ENCODE measurements around the gene AOPEP.

The AOPEP gene

DNA sequence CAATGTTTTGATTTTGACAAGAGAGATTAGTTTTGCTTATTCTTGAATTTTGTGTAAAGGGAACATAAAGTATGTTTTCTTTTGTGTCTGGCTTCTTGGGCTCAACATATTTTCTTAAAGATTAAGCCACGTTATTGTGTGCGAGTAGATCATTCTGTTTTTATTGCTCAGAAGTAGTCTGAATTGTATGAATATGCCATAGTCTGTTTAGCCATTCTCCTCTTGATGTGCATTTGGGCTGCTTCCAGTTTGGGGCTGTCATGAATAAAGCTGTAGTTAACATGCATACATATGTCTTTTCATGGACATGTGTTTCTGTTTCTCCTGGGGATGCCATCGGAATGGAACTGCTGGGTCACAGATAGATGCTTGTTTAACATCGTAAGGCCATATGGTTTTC is 392.1 kb downstream of the AOPEP start:
- no peaks in the 10 kb centered on the region for H3K27me3 ChIP-seq (ENCODE audit: control insufficient read depth, insufficient read depth, low read length)
- no peaks in the 10 kb centered on the region for H3K36me3 ChIP-seq (ENCODE audit: control insufficient read depth, insufficient read depth, low read length)
- TF ChIP-seq CTCF (IDR thresholded peaks at IDR 0.05), result no peak
- no peak overlapping the region for H2AFZ ChIP-seq
- H3K9ac ChIP-seq, result no peak overlapping the region
- no peaks in the 10 kb centered on the region for H3K4me1 ChIP-seq
- no peak overlapping the region for H3K4me3 ChIP-seq (ENCODE audit: low read depth, low read length)
- H3K27ac ChIP-seq, result no peak overlapping the region
- H3K9me3 ChIP-seq (ENCODE audit: control insufficient read depth, low read length), result no peaks in the 10 kb centered on the region
- H3K4me2 ChIP-seq (ENCODE audit: low read length), result no peak overlapping the region
- H3K79me2 ChIP-seq, result no peaks in the 10 kb centered on the region

DNA sequence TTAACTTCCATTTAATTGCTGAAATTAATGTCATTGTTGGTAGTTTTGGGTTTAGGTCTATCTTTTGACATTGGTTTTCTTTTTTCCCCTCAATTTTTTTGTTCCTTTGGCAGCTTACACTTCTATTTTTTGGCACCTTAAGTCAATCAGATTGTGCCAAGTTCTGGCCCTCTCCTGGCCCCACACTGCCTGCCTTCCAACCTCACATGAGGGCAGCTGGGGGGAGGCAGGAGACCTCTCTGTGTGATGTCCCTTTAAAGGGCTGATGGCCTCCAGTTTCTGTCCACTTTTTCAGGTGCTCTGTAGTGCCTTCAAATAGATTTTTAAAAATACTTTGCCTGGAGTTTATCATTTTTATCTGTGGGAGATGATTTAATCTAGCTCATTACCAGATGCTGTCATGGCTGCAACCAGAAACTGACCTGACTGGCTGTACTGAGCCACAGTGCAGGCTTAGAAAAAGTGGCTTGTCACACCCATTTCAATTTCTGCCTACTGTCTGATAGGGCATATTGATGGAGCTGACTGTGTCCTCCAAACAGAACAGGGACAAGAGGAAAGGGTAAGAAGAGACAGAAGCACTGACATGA is 394.4 kb downstream of the AOPEP start:
- no peak overlapping the region for H3K9ac ChIP-seq
- H3K27ac ChIP-seq, result no peak overlapping the region
- H3K4me2 ChIP-seq (ENCODE audit: low read length), result no peak overlapping the region
- no peak for TF ChIP-seq CTCF (IDR thresholded peaks at IDR 0.05)
- H2AFZ ChIP-seq, result no peak overlapping the region
- no peaks in the 10 kb centered on the region for H3K79me2 ChIP-seq
- no peaks in the 10 kb centered on the region for H3K27me3 ChIP-seq (ENCODE audit: control insufficient read depth, insufficient read depth, low read length)
- no peak overlapping the region for H3K4me3 ChIP-seq (ENCODE audit: low read depth, low read length)
- H3K9me3 ChIP-seq (ENCODE audit: control insufficient read depth, low read length), result no peaks in the 10 kb centered on the region
- no peaks in the 10 kb centered on the region for H3K36me3 ChIP-seq (ENCODE audit: control insufficient read depth, insufficient read depth, low read length)
- H3K4me1 ChIP-seq, result no peaks in the 10 kb centered on the region

DNA sequence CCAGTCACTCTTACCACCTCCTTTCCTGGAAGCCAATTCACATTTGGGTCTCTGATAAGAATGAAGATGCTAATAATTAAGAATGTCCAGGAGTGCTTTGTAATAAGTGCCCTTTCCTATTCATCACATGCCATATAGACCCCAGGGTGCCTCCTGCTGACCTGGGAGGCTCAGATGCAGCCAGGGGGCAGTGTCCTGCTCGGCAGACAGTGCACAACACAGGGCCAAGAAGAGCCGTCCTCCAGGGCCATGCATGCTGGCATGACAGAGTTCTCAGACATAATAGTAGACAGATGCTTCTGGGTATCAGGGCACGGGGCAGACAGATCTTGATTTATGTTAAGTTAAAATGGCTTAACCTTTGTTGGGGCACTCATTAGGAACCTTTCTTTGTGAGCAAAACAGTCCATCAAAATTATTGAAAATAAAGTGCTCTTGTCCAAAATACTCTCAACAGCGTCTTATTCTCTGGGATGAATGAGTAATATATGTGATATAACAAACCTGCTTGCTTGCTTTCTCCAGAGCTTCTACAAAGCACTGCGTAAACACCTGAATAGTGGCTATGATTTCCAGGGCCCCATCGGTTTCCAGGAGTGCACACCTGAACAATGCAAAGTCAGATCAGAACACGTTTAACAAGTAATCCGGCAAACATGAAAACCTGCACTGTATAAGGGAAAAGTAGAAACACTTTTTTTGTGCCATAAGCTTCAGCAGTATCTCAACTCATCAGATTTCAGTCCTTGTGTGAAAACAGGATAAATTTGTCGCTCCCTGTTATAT is 398.3 kb downstream of the AOPEP start:
- Histone ChIP-seq H3K4me2 (ENCODE audit: low read length) (no peak overlapping the region), H3K27ac (no peak overlapping the region), H2AFZ (no peak overlapping the region), H3K27me3 (ENCODE audit: control insufficient read depth, insufficient read depth, low read length) (no peaks in the 10 kb centered on the region), H3K4me3 (ENCODE audit: low read depth, low read length) (no peak overlapping the region), H3K4me1 (no peaks in the 10 kb centered on the region), H3K9ac (no peak overlapping the region), H3K9me3 (ENCODE audit: control insufficient read depth, low read length) (no peaks in the 10 kb centered on the region), H3K79me2 (no peaks in the 10 kb centered on the region), H3K36me3 (ENCODE audit: control insufficient read depth, insufficient read depth, low read length) (no peaks in the 10 kb centered on the region)
- TF ChIP-seq CTCF (IDR thresholded peaks at IDR 0.05), result no peak

- H2AFZ ChIP-seq, result no peak overlapping the region
- no peaks in the 10 kb centered on the region for H3K4me1 ChIP-seq
- TF ChIP-seq CTCF (IDR thresholded peaks at IDR 0.05), result no peak
- H3K79me2 ChIP-seq, result no peaks in the 10 kb centered on the region
- no peak overlapping the region for H3K27ac ChIP-seq
- H3K4me3 ChIP-seq (ENCODE audit: low read depth, low read length), result no peak overlapping the region
- H3K4me2 ChIP-seq (ENCODE audit: low read length), result no peak overlapping the region
- no peaks in the 10 kb centered on the region for H3K9me3 ChIP-seq (ENCODE audit: control insufficient read depth, low read length)
- H3K36me3 ChIP-seq (ENCODE audit: control insufficient read depth, insufficient read depth, low read length), result no peaks in the 10 kb centered on the region
- H3K27me3 ChIP-seq (ENCODE audit: control insufficient read depth, insufficient read depth, low read length), result no peaks in the 10 kb centered on the region
- no peak overlapping the region for H3K9ac ChIP-seq
These were observed 399.2 kb downstream of the AOPEP start for GRCh38 chr9:95125652-95126051.

- no peak overlapping the region for H2AFZ ChIP-seq
- no peak overlapping the region for H3K9ac ChIP-seq
- peak overlapping the region; percentile 12 for H3K4me3 ChIP-seq (ENCODE audit: low read depth, low read length)
- H3K79me2 ChIP-seq, result no peaks in the 10 kb centered on the region
- no peaks in the 10 kb centered on the region for H3K36me3 ChIP-seq (ENCODE audit: control insufficient read depth, insufficient read depth, low read length)
- H3K27me3 ChIP-seq (ENCODE audit: control insufficient read depth, insufficient read depth, low read length), result no peaks in the 10 kb centered on the region
- no peaks in the 10 kb centered on the region for H3K9me3 ChIP-seq (ENCODE audit: control insufficient read depth, low read length)
- no peak overlapping the region for H3K4me2 ChIP-seq (ENCODE audit: low read length)
- no peak for TF ChIP-seq CTCF (IDR thresholded peaks at IDR 0.05)
- H3K27ac ChIP-seq, result no peak overlapping the region
- H3K4me1 ChIP-seq, result no peaks in the 10 kb centered on the region
These were observed 400.2 kb downstream of the AOPEP start for GRCh38 chr9:95126739-95127138.
